ENCODE measurements around the gene SLC13A3.

The SLC13A3 gene

GRCh38 chr20:46642265-46642968 is 8.8 kb downstream of the SLC13A3 start:
- no peak for TF ChIP-seq POLR2A (IDR thresholded peaks at IDR 0.05; ENCODE audit: extremely low read depth, insufficient read length)
- TF ChIP-seq, protein P1, sequence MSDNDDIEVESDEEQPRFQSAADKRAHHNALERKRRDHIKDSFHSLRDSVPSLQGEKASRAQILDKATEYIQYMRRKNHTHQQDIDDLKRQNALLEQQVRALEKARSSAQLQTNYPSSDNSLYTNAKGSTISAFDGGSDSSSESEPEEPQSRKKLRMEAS (IDR thresholded peaks at IDR 0.05; ENCODE audit: low read depth, low read length): no peak
- TF ChIP-seq CTCF (IDR thresholded peaks at IDR 0.05; ENCODE audit: low read depth, low read length): no peak
- TF ChIP-seq MYC (IDR thresholded peaks at IDR 0.05; ENCODE audit: low read depth, low read length): no peak
- no peak for DNase-seq (ENCODE audit: low read depth)
- H3K4me3 ChIP-seq (ENCODE audit: low read depth, low read length): no peak overlapping the region

DNA sequence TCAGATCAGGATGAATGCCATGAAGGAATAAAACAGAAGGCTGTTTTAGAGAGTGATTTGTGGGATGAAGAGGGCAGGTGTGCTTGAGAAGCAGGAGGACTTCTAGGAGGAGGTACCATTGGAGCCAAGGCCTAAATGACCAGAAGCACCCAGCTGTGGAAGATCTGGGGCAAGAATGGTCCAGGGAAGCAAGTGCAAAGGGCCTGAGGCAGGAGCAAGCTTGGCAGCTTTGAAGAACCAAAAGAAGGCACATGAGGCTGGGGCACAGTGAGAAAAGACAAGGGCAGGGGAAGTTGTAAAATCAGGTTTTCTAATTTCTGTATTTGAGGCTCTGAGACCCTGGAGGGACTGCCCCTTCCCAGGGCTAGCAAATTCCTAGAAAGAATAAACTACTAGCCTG is 9.8 kb downstream of the SLC13A3 start:
- DNase-seq (ENCODE audit: low read depth): no peak
- TF ChIP-seq CTCF (IDR thresholded peaks at IDR 0.05; ENCODE audit: low read depth, low read length) (no peak), MYC (IDR thresholded peaks at IDR 0.05; ENCODE audit: low read depth, low read length) (no peak), POLR2A (IDR thresholded peaks at IDR 0.05; ENCODE audit: extremely low read depth, insufficient read length) (no peak)
- TF ChIP-seq, protein P1 (IDR thresholded peaks at IDR 0.05; ENCODE audit: low read depth, low read length): no peak
- no peak overlapping the region for H3K4me3 ChIP-seq (ENCODE audit: low read depth, low read length)

GRCh38 chr20:46640536-46641311 is 10.5 kb downstream of the SLC13A3 start:
- no peak for DNase-seq (ENCODE audit: low read depth)
- TF ChIP-seq, protein P1 (IDR thresholded peaks at IDR 0.05; ENCODE audit: low read depth, low read length): no peak
- TF ChIP-seq CTCF (IDR thresholded peaks at IDR 0.05; ENCODE audit: low read depth, low read length): no peak
- TF ChIP-seq MYC (IDR thresholded peaks at IDR 0.05; ENCODE audit: low read depth, low read length): no peak
- no peak for TF ChIP-seq POLR2A (IDR thresholded peaks at IDR 0.05; ENCODE audit: extremely low read depth, insufficient read length)
- no peak overlapping the region for H3K4me3 ChIP-seq (ENCODE audit: low read depth, low read length)

- TF ChIP-seq MYC (IDR thresholded peaks at IDR 0.05; ENCODE audit: low read depth, low read length) (no peak), POLR2A (IDR thresholded peaks at IDR 0.05; ENCODE audit: extremely low read depth, insufficient read length) (no peak), CTCF (IDR thresholded peaks at IDR 0.05; ENCODE audit: low read depth, low read length) (no peak)
- TF ChIP-seq, protein P1 (IDR thresholded peaks at IDR 0.05; ENCODE audit: low read depth, low read length): no peak
- DNase-seq (ENCODE audit: low read depth): no peak
- no peak overlapping the region for H3K4me3 ChIP-seq (ENCODE audit: low read depth, low read length)
Measured at GRCh38 chr20:46640044-46640443, 11.2 kb downstream of the SLC13A3 start.

DNA sequence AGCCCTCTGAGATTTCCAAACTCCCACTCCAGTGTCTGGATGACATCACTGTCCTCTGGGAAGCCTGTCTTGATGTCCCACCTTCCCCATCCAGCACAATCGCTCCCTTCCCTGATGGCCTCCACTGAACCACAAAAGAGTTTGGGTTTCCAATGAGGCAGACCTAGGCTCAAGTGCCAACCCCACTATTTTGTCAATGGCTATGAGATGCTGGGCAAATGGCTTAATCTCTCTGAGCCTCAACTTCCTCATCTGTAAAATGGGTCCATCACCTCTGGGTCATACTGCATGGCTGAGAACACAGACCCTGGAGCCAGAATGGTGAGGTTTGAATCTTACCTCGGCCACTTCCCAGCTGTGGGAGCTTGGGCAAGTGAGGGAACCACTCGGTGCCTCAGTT is 11.7 kb downstream of the SLC13A3 start:
- no peak for DNase-seq (ENCODE audit: low read depth)
- TF ChIP-seq, protein P1 (IDR thresholded peaks at IDR 0.05; ENCODE audit: low read depth, low read length): no peak
- TF ChIP-seq POLR2A (IDR thresholded peaks at IDR 0.05; ENCODE audit: extremely low read depth, insufficient read length) (no peak), MYC (IDR thresholded peaks at IDR 0.05; ENCODE audit: low read depth, low read length) (no peak), CTCF (IDR thresholded peaks at IDR 0.05; ENCODE audit: low read depth, low read length) (no peak)
- no peak overlapping the region for H3K4me3 ChIP-seq (ENCODE audit: low read depth, low read length)

Measured in NB4 (cell line).